GM06990 (cell line): ENCODE results near the gene FOCAD.
"Not testable (repeated sequence)": the region's sequence is repeated elsewhere in the genome, so short reads cannot be mapped to it uniquely, and the experiment has no call there.

Experiments used
- DNase-seq: peaks from one replicate; pipeline ENCODE4 v3.0.0-alpha.2; 2011; ENCODE audit not compliant: insufficient read length; ENCODE audit errors: extremely low read depth
- H3K27me3 ChIP-seq: replicated peaks from 2 replicates; pipeline ENCODE4 v1.6.0; 2011; ENCODE audit warnings: low read length; ENCODE audit not compliant: control insufficient read depth, insufficient read depth
- H3K36me3 ChIP-seq: 2 replicates; pipeline ENCODE4 v1.5.1; 2011; ENCODE audit warnings: low read length; ENCODE audit not compliant: control insufficient read depth, insufficient read depth
- H3K4me3 ChIP-seq: replicated peaks from 2 replicates; pipeline ENCODE4 v1.5.1; 2011; ENCODE audit warnings: low read depth, mild to moderate bottlenecking, control low read depth, low read length
- TF ChIP-seq, protein P1 (sequence below): IDR thresholded peaks from 2 replicates; pipeline ENCODE4 v1.5.1; 2011; ENCODE audit warnings: low read length, control low read depth, mild to moderate bottlenecking, inconsistent platforms; ENCODE audit not compliant: insufficient read depth, poor library complexity, severe bottlenecking

The FOCAD gene

GRCh38 chr9:20962536-20963225 lies 278.6 kb downstream of the FOCAD start:
- no peak for DNase-seq
- H3K27me3 ChIP-seq: no peaks in the 10 kb centered on the region
- TF ChIP-seq, protein P1, sequence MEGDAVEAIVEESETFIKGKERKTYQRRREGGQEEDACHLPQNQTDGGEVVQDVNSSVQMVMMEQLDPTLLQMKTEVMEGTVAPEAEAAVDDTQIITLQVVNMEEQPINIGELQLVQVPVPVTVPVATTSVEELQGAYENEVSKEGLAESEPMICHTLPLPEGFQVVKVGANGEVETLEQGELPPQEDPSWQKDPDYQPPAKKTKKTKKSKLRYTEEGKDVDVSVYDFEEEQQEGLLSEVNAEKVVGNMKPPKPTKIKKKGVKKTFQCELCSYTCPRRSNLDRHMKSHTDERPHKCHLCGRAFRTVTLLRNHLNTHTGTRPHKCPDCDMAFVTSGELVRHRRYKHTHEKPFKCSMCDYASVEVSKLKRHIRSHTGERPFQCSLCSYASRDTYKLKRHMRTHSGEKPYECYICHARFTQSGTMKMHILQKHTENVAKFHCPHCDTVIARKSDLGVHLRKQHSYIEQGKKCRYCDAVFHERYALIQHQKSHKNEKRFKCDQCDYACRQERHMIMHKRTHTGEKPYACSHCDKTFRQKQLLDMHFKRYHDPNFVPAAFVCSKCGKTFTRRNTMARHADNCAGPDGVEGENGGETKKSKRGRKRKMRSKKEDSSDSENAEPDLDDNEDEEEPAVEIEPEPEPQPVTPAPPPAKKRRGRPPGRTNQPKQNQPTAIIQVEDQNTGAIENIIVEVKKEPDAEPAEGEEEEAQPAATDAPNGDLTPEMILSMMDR: no peak

GRCh38 chr9:20972684-20973083 lies 288.6 kb downstream of the FOCAD start:
- H3K4me3 ChIP-seq: no peak overlapping the region
- TF ChIP-seq, protein P1: no peak
- H3K36me3 ChIP-seq: peaks cover 2% of the 10 kb centered on the region; the same call in 1 of the 2 replicates
- no peak for DNase-seq
- H3K27me3 ChIP-seq: no peaks in the 10 kb centered on the region

More at GRCh38 chr9:20962536-20963225, 278.6 kb downstream of the FOCAD start:
- Histone ChIP-seq H3K4me3 (no peak overlapping the region), H3K36me3 (no peaks in the 10 kb centered on the region; the same call in 1 of the 2 replicates)

GRCh38 chr9:20973246-20973947 lies 289.3 kb downstream of the FOCAD start:
- not testable (repeated sequence) for H3K36me3 ChIP-seq, DNase-seq, H3K27me3 ChIP-seq, H3K4me3 ChIP-seq

- not testable (repeated sequence) for H3K36me3 ChIP-seq, DNase-seq, H3K4me3 ChIP-seq, H3K27me3 ChIP-seq
Observed at GRCh38 chr9:20974191-20974938, 290.3 kb downstream of the FOCAD start.

DNA sequence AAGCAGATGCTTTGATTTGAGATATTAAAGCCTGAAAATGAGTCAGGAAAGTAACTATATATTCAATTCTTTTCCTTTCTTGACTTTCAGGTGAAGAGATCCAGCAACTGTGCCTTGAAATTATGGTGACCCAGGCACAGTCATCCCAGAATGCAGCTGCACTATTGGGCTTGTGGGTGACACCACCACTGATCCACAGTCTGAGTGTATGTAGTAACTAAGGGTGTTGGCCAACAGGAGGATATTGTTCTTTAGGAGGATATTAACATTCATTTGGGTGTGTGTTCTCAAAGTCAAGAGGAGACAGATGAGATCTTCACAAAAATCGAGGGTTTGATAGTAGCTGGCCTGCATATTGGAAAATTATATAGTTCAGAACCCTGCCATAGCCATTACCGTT lies 294.2 kb downstream of the FOCAD start:
- Histone ChIP-seq H3K4me3 (no peak overlapping the region), H3K36me3 (peaks cover 2% of the 10 kb centered on the region), H3K27me3 (no peaks in the 10 kb centered on the region)
- DNase-seq: no peak
- TF ChIP-seq, protein P1: no peak

DNA sequence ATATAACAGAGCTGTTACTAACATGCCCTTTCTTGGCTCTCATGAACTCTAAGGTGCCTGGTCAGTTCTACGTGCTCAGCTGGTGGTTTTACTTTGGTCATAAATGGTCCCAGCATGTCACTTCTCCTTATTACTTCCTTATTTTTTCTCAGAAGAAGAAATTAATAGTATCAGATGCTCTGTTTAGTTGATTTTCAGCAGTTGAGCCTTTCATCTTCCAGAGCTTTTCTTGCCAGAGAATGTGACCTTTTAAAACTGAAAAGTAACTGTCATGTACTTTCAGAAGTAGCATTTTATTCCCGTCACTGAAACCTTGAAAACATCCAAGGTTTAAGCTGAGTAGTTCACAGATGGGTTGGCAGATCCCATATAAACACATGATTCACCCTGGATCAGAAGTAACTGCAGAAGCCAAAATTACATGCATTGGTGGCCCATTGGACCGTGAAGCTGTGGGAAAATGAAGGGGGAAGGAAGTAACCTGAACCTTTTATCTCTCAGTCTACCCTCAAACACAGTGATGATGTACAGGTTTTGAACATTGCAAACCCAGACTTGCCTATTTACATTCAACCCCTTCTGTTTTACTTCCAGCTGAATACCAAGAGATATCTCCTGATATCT lies 296.9 kb downstream of the FOCAD start:
- TF ChIP-seq, protein P1: no peak
- Histone ChIP-seq H3K4me3 (no peak overlapping the region), H3K27me3 (no peaks in the 10 kb centered on the region), H3K36me3 (peaks cover 2% of the 10 kb centered on the region)
- peak; percentile 32 for DNase-seq
